Hepatocyte (in vitro differentiated cells): ENCODE results near the gene TDRD12. TPM values are rescaled to one million over a fixed set of nuclear protein-coding genes. Genes with fewer than 3 reads are reported as not detected.
"Not testable (repeated sequence)": the region's sequence is repeated elsewhere in the genome, so short reads cannot be mapped to it uniquely, and the experiment has no call there.

Source experiments
- DNase-seq: peaks from one replicate; pipeline ENCODE4 v3.0.0-alpha.2; 2016; ENCODE audit warnings: low spot score
- H2AFZ ChIP-seq: fragments of 200-600 bp; sonication (generic); 2 replicates; pipeline ENCODE4 v1.6.0; 2016; ENCODE audit warnings: antibody characterized with exemption, mild to moderate bottlenecking
- H3K27ac ChIP-seq: fragments of 200-600 bp; sonication (generic); 2 replicates; pipeline ENCODE4 v1.5.1; 2016; ENCODE audit warnings: mild to moderate bottlenecking
- H3K27me3 ChIP-seq: fragments of 200-600 bp; sonication (generic); 2 replicates; pipeline ENCODE4 v1.6.1; 2016
- H3K36me3 ChIP-seq: fragments of 200-600 bp; sonication (generic); replicated peaks from 2 replicates; pipeline ENCODE4 v1.5.1; 2016; ENCODE audit warnings: low read depth; ENCODE audit not compliant: insufficient read depth
- H3K4me1 ChIP-seq: fragments of 200-600 bp; sonication (generic); 2 replicates; pipeline ENCODE4 v1.5.1; 2016; ENCODE audit warnings: mild to moderate bottlenecking, moderate library complexity; ENCODE audit not compliant: insufficient read depth
- H3K4me2 ChIP-seq: fragments of 200-600 bp; sonication (generic); 2 replicates; pipeline ENCODE4 v1.6.0; 2016
- H3K4me3 ChIP-seq: fragments of 200-600 bp; sonication (generic); 2 replicates; pipeline ENCODE4 v1.5.1; 2016; ENCODE audit warnings: mild to moderate bottlenecking
- H3K79me2 ChIP-seq: fragments of 200-600 bp; sonication (generic); 2 replicates; pipeline ENCODE4 v1.6.0; 2017; ENCODE audit warnings: mild to moderate bottlenecking
- H3K9me2 ChIP-seq: fragments of 200-600 bp; sonication (generic); replicated peaks from 2 replicates; pipeline ENCODE4 v1.6.0; 2017; ENCODE audit warnings: mild to moderate bottlenecking; ENCODE audit not compliant: insufficient read depth
- H3K9me3 ChIP-seq: fragments of 200-600 bp; sonication (generic); 2 replicates; pipeline ENCODE4 v1.5.1; 2016; ENCODE audit warnings: low read depth, mild to moderate bottlenecking
- H4K20me1 ChIP-seq: fragments of 200-600 bp; sonication (generic); 2 replicates; pipeline ENCODE4 v1.6.0; 2016; ENCODE audit warnings: mild to moderate bottlenecking; ENCODE audit not compliant: insufficient read depth, poor library complexity, severe bottlenecking
- EZH2 ChIP-seq: fragments of 200-600 bp; sonication (generic); IDR thresholded peaks from 2 replicates; pipeline ENCODE4 v1.6.1; 2016; ENCODE audit warnings: antibody characterized with exemption, mild to moderate bottlenecking, borderline replicate concordance
- EZH2phosphoT487 ChIP-seq: fragments of 200-600 bp; sonication (generic); IDR thresholded peaks from one replicate; pipeline ENCODE4 v1.6.1; 2018; ENCODE audit warnings: antibody characterized with exemption, mild to moderate bottlenecking, low read depth, moderate library complexity; ENCODE audit not compliant: unreplicated experiment, severe bottlenecking
- WGBS: methylation state at CpG from one replicate; pipeline ENCODE4 v1.1.6; 2016; ENCODE audit warnings: low lambda C conversion rate; ENCODE audit errors: missing lambda C conversion rate; 5-methylcytosine and 5-hydroxymethylcytosine counted together
- polyA plus RNA-seq: library from polyadenylated mRNA; unstranded; fragments of >200 nt; fragmentation: Nextera tagmentation; extraction: Ambion mirVana; gene quantifications from 2 replicates; pipeline ENCODE4 v1.2.1, GENCODE V29; 2016
- total RNA-seq: library from RNA; depleted of rRNA; stranded (reverse); fragments of >200 nt; gene quantifications from 2 replicates; pipeline ENCODE4 v1.2.3, GENCODE V29; 2014
- TF ChIP-seq, protein P1 (sequence below): fragments of 200-600 bp; sonication (generic); IDR thresholded peaks from 2 replicates; pipeline ENCODE4 v1.5.1; 2016; ENCODE audit warnings: antibody characterized with exemption, mild to moderate bottlenecking; ENCODE audit not compliant: poor library complexity

TDRD12 gene
- total and polyA plus RNA-seq, 2 experiments from 2014 or later, result 0.10 TPM; not detected in 1

DNA sequence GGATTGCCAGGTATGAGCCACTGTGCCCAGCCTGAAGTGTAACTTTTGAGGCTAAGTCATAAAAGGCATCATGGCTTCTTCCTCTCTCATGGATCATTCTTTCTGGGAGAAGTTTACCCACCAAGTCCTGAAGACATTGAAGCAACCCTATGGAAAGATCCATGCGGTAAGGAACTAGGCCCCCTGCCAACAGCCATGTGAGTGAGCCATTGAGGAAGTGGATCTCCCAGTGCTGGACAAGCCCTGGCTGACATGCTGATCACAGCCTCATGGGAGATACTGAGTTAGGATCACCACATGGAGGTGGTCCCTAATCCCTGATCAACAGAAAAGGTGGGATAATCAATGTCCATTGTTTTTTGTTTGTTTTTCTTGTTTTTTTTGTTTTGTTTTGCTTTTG is 31.3 kb upstream of the TDRD12 start:
- Histone ChIP-seq H3K27me3 (no peaks in the 10 kb centered on the region), H3K79me2 (peaks cover 19% of the 10 kb centered on the region), H3K4me2 (no peak overlapping the region), H3K9me3 (no peaks in the 10 kb centered on the region), H3K9me2 (no peaks in the 10 kb centered on the region), H3K36me3 (no peaks in the 10 kb centered on the region), H3K4me3 (no peak overlapping the region), H3K4me1 (peaks cover 18% of the 10 kb centered on the region), H3K27ac (no peak overlapping the region), H2AFZ (no peak overlapping the region), H4K20me1 (no peaks in the 10 kb centered on the region)
- WGBS, result 95% methylated on average over 1 of the region's 1 CpG
- TF ChIP-seq EZH2phosphoT487 (no peak), EZH2 (no peak)
- TF ChIP-seq, protein P1, sequence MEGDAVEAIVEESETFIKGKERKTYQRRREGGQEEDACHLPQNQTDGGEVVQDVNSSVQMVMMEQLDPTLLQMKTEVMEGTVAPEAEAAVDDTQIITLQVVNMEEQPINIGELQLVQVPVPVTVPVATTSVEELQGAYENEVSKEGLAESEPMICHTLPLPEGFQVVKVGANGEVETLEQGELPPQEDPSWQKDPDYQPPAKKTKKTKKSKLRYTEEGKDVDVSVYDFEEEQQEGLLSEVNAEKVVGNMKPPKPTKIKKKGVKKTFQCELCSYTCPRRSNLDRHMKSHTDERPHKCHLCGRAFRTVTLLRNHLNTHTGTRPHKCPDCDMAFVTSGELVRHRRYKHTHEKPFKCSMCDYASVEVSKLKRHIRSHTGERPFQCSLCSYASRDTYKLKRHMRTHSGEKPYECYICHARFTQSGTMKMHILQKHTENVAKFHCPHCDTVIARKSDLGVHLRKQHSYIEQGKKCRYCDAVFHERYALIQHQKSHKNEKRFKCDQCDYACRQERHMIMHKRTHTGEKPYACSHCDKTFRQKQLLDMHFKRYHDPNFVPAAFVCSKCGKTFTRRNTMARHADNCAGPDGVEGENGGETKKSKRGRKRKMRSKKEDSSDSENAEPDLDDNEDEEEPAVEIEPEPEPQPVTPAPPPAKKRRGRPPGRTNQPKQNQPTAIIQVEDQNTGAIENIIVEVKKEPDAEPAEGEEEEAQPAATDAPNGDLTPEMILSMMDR, result no peak
- DNase-seq, result no peak

DNA sequence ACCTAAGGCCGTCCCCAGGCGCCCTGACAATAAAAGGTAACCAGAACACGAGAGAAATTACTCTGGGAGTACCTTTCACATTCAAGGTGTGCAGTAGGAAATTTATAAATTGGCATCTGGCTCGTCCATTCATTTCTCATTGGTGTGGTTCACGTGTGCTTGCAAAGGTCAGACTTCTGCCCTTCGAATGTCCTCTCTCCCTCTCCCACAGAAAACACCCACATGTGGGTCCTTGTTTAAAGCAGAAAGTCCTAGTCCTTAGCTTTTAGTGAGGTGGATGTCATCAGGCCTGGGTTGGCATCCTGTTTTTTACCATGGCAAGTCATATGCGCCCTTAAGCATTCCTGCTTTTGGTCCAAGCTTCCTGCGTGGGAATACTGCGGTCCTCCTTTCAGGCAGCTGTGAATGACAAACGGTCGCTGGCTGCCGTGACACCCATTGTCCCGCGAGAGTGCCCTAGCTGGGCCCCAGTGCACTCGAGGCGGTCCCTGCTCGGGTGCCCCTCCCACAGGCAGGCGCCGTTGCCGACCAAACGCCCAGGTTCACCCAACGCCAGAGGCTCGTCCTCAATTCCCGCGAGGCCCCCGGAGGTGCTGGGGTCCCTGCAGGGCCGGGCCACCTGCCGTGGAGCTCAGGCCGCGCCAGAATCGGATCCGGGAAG is 28.1 kb upstream of the TDRD12 start, which contains the start of gene NUDT19:
TSS of gene NUDT19 (plus strand) at position 531 of the 661 bp plus-strand sequence. CDS start 140 bp downstream, outside the sequence.
- 13% methylated on average over 32 of the region's 32 CpGs for WGBS
- DNase-seq, result peak; percentile 90
- TF ChIP-seq, protein P1, result no peak
- TF ChIP-seq EZH2phosphoT487 (no peak), EZH2 (no peak)
- H3K79me2 ChIP-seq, result peaks cover 49% of the 10 kb centered on the region
- H3K4me1 ChIP-seq, result peaks cover 37% of the 10 kb centered on the region
- H3K36me3 ChIP-seq, result no peaks in the 10 kb centered on the region
- H3K27me3 ChIP-seq, result no peaks in the 10 kb centered on the region
- peak within 1 kb of the TSS; percentile 91 for H3K27ac ChIP-seq
- no peaks in the 10 kb centered on the region for H3K9me2 ChIP-seq
- peak within 1 kb of the TSS; percentile 92 for H3K4me2 ChIP-seq
- no peaks in the 10 kb centered on the region for H4K20me1 ChIP-seq
- H2AFZ ChIP-seq, result peak within 1 kb of the TSS; percentile 86
- H3K9me3 ChIP-seq, result no peaks in the 10 kb centered on the region
- peak within 1 kb of the TSS; percentile 62 for H3K4me3 ChIP-seq

DNA sequence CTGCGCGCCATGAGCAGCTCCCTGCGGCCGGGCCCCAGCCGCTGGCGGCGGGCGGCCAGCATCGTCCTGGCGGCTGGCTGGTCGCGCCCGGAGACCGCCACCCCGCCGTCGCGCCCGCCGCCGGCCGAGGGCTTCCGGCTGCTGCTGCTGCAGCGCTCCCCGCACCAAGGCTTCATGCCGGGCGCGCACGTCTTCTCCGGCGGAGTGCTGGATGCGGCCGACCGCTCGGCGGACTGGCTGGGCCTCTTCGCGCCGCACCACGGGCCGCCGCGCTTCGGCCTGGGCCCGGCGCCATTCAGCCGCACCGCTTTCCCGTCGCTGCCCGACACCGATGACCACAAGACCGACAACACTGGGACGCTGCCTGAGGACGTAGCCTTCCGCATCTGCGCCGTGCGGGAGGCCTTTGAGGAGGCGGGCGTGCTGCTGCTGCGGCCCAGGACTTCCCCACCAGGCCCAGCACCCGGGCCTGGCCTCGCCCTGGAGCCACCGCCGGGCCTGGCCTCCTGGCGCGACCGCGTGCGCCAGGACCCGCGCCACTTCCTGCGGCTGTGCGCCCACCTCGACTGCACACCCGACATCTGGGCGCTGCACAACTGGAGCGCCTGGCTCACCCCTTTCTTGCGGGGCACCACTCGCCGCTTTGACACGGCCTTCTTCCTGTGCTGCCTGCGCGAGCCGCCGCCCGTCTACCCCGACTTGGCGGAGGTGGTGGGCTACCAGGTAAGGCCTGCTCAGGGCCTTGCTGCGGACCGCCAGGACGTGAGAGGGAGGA is 27.4 kb upstream of the TDRD12 start:
- 27% methylated on average over 80 of the region's 93 CpGs for WGBS
- TF ChIP-seq EZH2phosphoT487, result no peak
- TF ChIP-seq EZH2, result no peak
- H3K4me2 ChIP-seq, result peak overlapping the region; percentile 92
- peaks cover 54% of the 10 kb centered on the region for H3K79me2 ChIP-seq
- no peaks in the 10 kb centered on the region for H3K36me3 ChIP-seq
- H4K20me1 ChIP-seq, result no peaks in the 10 kb centered on the region
- H3K4me3 ChIP-seq, result peak overlapping the region; percentile 62
- H3K27me3 ChIP-seq, result no peaks in the 10 kb centered on the region
- peak overlapping the region; percentile 91 for H3K27ac ChIP-seq
- H2AFZ ChIP-seq, result peak overlapping the region; percentile 86
- H3K9me3 ChIP-seq, result no peaks in the 10 kb centered on the region
- peaks cover 37% of the 10 kb centered on the region for H3K4me1 ChIP-seq
- H3K9me2 ChIP-seq, result no peaks in the 10 kb centered on the region
- DNase-seq, result peak; percentile 63

DNA sequence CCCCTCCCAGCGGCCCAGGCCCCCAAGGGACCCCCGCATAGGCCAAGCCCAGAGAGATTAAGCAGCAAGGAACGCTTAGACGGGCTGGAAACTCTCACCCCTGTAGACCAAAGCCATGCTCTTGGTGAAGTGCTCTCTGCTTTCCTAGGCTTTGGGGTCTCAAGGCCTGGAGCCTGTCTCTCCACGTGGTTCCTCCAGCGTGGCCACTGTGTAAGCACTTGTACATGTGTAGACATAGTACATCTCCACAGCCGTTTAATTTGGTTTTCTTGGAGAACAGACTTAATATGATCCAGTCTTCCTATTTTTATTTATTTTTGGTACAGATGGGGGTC is 26.9 kb upstream of the TDRD12 start:
- Histone ChIP-seq H3K4me2 (peak overlapping the region; percentile 92), H2AFZ (peak overlapping the region; percentile 86), H3K9me3 (no peaks in the 10 kb centered on the region), H3K27me3 (no peaks in the 10 kb centered on the region), H3K79me2 (peaks cover 60% of the 10 kb centered on the region), H3K4me1 (peaks cover 37% of the 10 kb centered on the region), H3K9me2 (no peaks in the 10 kb centered on the region), H4K20me1 (peaks cover 5% of the 10 kb centered on the region), H3K36me3 (no peaks in the 10 kb centered on the region), H3K27ac (peak overlapping the region; percentile 91), H3K4me3 (peak overlapping the region; percentile 62)
- TF ChIP-seq EZH2phosphoT487 (no peak), EZH2 (no peak)
- TF ChIP-seq, protein P1, result no peak
- no peak for DNase-seq
- 96% methylated on average over 7 of the region's 7 CpGs for WGBS

DNA sequence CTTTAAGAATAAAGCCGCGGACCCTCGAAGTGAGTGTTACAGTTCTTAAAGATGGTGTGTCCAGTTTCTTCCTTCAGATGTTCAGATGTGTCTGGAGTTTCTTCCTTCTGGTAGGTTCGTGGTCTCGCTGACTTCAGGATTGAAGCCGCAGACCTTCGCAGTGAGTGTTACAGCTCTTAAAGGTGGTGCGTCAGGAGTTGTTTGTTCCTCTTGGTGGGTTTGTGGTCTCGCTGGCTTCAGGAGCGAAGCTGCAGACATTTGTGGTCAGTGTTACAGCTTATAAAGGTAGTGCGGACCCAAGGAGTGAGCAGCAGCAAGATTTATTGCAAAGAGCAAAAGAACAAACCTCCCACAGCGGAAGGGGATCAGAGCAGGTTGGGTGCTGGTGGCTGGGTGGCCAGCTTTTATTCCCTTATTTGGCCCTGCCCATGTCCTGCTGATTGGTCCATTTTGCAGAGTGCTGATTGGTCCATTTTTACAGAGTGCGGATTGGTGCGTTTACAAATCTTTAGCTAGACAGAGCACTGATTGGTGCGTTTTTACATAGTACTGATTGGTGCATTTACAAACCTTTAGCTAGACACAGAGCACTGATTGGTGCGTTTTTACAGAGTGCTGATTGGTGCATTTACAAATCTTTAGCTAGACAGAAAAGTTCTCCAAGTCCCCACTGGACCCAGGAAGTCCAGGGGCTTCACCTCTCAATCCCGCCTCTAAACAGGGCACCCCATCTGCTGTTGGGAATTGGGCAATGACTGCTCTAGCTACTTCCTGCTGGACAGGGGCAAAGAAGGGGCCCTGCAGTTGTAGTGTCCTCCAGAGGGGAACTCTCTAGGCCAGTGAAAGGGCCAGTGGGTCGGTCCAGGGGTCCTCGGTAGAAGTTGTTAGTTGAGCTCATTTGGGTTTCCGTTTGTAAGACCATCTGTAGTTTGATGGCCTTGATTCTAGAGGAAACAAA is 26.1 kb upstream of the TDRD12 start:
- not testable (repeated sequence) for H3K9me3 ChIP-seq, H3K27me3 ChIP-seq, DNase-seq, H2AFZ ChIP-seq, H3K9me2 ChIP-seq, H3K36me3 ChIP-seq, H4K20me1 ChIP-seq
- Histone ChIP-seq H3K27ac (peak overlapping the region; percentile 91), H3K79me2 (peaks cover 67% of the 10 kb centered on the region), H3K4me2 (peak overlapping the region; percentile 92), H3K4me3 (peak overlapping the region; percentile 62), H3K4me1 (peaks cover 37% of the 10 kb centered on the region)
- 96% methylated on average over 20 of the region's 20 CpGs for WGBS
